NT2/D1 (cell line): Measurements from ENCODE around the gene ATXN10.

Experiments
- SUZ12 ChIP-seq: IDR thresholded peaks from 2 replicates; pipeline ENCODE4 v1.6.1; 2011; ENCODE audit not compliant: insufficient read length, insufficient read depth; ENCODE audit errors: extremely low read depth
- YY1 ChIP-seq: IDR thresholded peaks from 2 replicates; pipeline ENCODE4 v1.6.1; 2011; ENCODE audit not compliant: insufficient read length, insufficient read depth
- ZNF274 ChIP-seq: IDR thresholded peaks from 2 replicates; pipeline ENCODE4 v1.6.1; 2011; ENCODE audit warnings: mild to moderate bottlenecking, low read depth, low read length

DNA sequence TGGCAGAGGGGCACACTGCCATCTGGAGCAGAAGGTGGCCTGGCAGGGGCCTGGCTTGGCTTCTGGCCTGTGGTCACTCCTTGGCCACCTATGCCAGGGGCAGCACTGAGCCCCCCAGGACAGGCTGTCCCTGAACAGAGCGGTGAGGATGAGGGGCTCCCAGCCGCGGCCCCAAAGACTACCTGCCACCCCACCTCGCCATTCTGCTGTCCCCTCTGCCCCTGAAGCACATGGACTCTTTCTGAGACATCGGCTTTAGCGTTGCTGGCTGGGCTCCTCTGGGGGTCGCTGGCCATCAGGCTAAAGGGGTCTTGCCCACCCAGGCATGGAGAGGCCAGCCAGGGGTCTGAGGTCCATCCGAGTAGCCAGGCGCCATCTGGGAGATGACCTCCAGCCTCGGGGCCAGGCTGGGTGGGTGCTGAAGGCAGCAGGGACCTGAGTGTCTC is 217.5 kb downstream of the ATXN10 start:
- TF ChIP-seq YY1 (no peak), ZNF274 (no peak), SUZ12 (no peak)
